ENCODE results near the gene SEMA6B.

Gene SEMA6B

GRCh38 chr19:4495471-4495870 lies 64.0 kb downstream of the SEMA6B start:
- Histone ChIP-seq H3K4me2 (ENCODE audit: low read length) (no peak overlapping the region), H2AFZ (ENCODE audit: insufficient read depth, low read length, poor library complexity) (no peak overlapping the region), H3K18ac (ENCODE audit: low read length) (no peak overlapping the region)

GRCh38 chr19:4494691-4495064 lies 64.8 kb downstream of the SEMA6B start:
- no peak overlapping the region for H3K27ac ChIP-seq (ENCODE audit: low read depth, low read length)
- no peak overlapping the region for H2BK120ac ChIP-seq (ENCODE audit: insufficient read depth, low read length, poor library complexity)
- no peak overlapping the region for H3K4me3 ChIP-seq (ENCODE audit: low read depth, low read length)
- peaks cover 76 to 85% of the 10 kb centered on the region in 2 experiments for H3K36me3 ChIP-seq (ENCODE audit: control insufficient read depth in 1 of 2, insufficient read depth in 2 of 2, low read length in 2 of 2)
- no peaks in the 10 kb centered on the region for H3K79me1 ChIP-seq (ENCODE audit: low read length)
- no peak overlapping the region for H3K23ac ChIP-seq (ENCODE audit: low read length)
- no peaks in the 10 kb centered on the region for H3K27me3 ChIP-seq (ENCODE audit: insufficient read depth, low read length)
- no peak overlapping the region for H3K9ac ChIP-seq (ENCODE audit: low read length)
- H4K91ac ChIP-seq (ENCODE audit: low read depth, low read length), result no peak overlapping the region
- H2BK5ac ChIP-seq (ENCODE audit: low read depth, low read length, poor library complexity), result no peak overlapping the region
- H3K18ac ChIP-seq (ENCODE audit: low read length), result no peak overlapping the region
- no CpG with 5 or more reads among the region's 8 CpGs for WGBS (ENCODE audit: extremely low coverage, insufficient coverage, insufficient read length)
- H2AFZ ChIP-seq (ENCODE audit: insufficient read depth, low read length, poor library complexity), result no peak overlapping the region
- DNase-seq, result no peak
- H3K9me3 ChIP-seq (ENCODE audit: insufficient read depth, low read depth, low read length), result peaks cover 10% of the 10 kb centered on the region
- H2AK5ac ChIP-seq (ENCODE audit: low read length), result no peak overlapping the region
- no peak overlapping the region for H4K12ac ChIP-seq (ENCODE audit: low read depth, low read length)
- no peaks in the 10 kb centered on the region for H3K4me1 ChIP-seq (ENCODE audit: control insufficient read depth in 1 of 2, insufficient read depth in 2 of 2, low read length in 2 of 2)
- H3K4me2 ChIP-seq (ENCODE audit: low read length), result no peak overlapping the region
- no peak overlapping the region for H3K14ac ChIP-seq (ENCODE audit: low read length)
- H3K4ac ChIP-seq (ENCODE audit: low read depth, low read length), result no peak overlapping the region
- no peak overlapping the region for H4K8ac ChIP-seq (ENCODE audit: low read depth, low read length)
- no peak overlapping the region for H2BK12ac ChIP-seq (ENCODE audit: low read length)
- H3K79me2 ChIP-seq (ENCODE audit: control insufficient read depth, insufficient read depth, low read length, poor library complexity), result no peaks in the 10 kb centered on the region

More at GRCh38 chr19:4495471-4495870, 64.0 kb downstream of the SEMA6B start:
- no peaks in the 10 kb centered on the region for H3K79me1 ChIP-seq (ENCODE audit: low read length)
- H3K14ac ChIP-seq (ENCODE audit: low read length), result no peak overlapping the region
- H3K4me3 ChIP-seq (ENCODE audit: low read depth, low read length), result no peak overlapping the region
- H3K27me3 ChIP-seq (ENCODE audit: insufficient read depth, low read length), result no peaks in the 10 kb centered on the region
- no peak overlapping the region for H3K9ac ChIP-seq (ENCODE audit: low read length)
- H2BK12ac ChIP-seq (ENCODE audit: low read length), result no peak overlapping the region
- H2BK5ac ChIP-seq (ENCODE audit: low read depth, low read length, poor library complexity), result no peak overlapping the region
- peaks cover 74 to 87% of the 10 kb centered on the region in 2 experiments for H3K36me3 ChIP-seq (ENCODE audit: control insufficient read depth in 1 of 2, insufficient read depth in 2 of 2, low read length in 2 of 2)
- no peaks in the 10 kb centered on the region for H3K4me1 ChIP-seq (ENCODE audit: control insufficient read depth in 1 of 2, insufficient read depth in 2 of 2, low read length in 2 of 2)
- H3K23ac ChIP-seq (ENCODE audit: low read length), result no peak overlapping the region
- H4K12ac ChIP-seq (ENCODE audit: low read depth, low read length), result no peak overlapping the region
- H3K79me2 ChIP-seq (ENCODE audit: control insufficient read depth, insufficient read depth, low read length, poor library complexity), result no peaks in the 10 kb centered on the region
- no CpG with 5 or more reads among the region's 12 CpGs for WGBS (ENCODE audit: extremely low coverage, insufficient coverage, insufficient read length)
- no peak overlapping the region for H2AK5ac ChIP-seq (ENCODE audit: low read length)
- peaks cover 10% of the 10 kb centered on the region for H3K9me3 ChIP-seq (ENCODE audit: insufficient read depth, low read depth, low read length)
- DNase-seq, result peak in 1 of 2 donors; percentile 19
- H3K27ac ChIP-seq (ENCODE audit: low read depth, low read length), result no peak overlapping the region
- no peak overlapping the region for H4K8ac ChIP-seq (ENCODE audit: low read depth, low read length)
- no peak overlapping the region for H2BK120ac ChIP-seq (ENCODE audit: insufficient read depth, low read length, poor library complexity)
- H4K91ac ChIP-seq (ENCODE audit: low read depth, low read length), result no peak overlapping the region
- no peak overlapping the region for H3K4ac ChIP-seq (ENCODE audit: low read depth, low read length)

GRCh38 chr19:4493929-4494690 lies 65.4 kb downstream of the SEMA6B start:
- H3K27me3 ChIP-seq (ENCODE audit: insufficient read depth, low read length), result no peaks in the 10 kb centered on the region
- H3K4me3 ChIP-seq (ENCODE audit: low read depth, low read length), result no peak overlapping the region
- no peak overlapping the region for H3K23ac ChIP-seq (ENCODE audit: low read length)
- H3K36me3 ChIP-seq (ENCODE audit: control insufficient read depth in 1 of 2, insufficient read depth in 2 of 2, low read length in 2 of 2), result peaks cover 77 to 82% of the 10 kb centered on the region in 2 experiments
- H4K12ac ChIP-seq (ENCODE audit: low read depth, low read length), result no peak overlapping the region
- H3K4me2 ChIP-seq (ENCODE audit: low read length), result no peak overlapping the region
- H2BK120ac ChIP-seq (ENCODE audit: insufficient read depth, low read length, poor library complexity), result no peak overlapping the region
- H2BK12ac ChIP-seq (ENCODE audit: low read length), result no peak overlapping the region
- no CpG with 5 or more reads among the region's 61 CpGs for whole genome bisulfite sequencing (ENCODE audit: extremely low coverage, insufficient coverage, insufficient read length)
- H4K8ac ChIP-seq (ENCODE audit: low read depth, low read length), result no peak overlapping the region
- DNase-seq, result no peak
- H3K27ac ChIP-seq (ENCODE audit: low read depth, low read length), result no peak overlapping the region
- no peak overlapping the region for H3K4ac ChIP-seq (ENCODE audit: low read depth, low read length)
- H3K14ac ChIP-seq (ENCODE audit: low read length), result no peak overlapping the region
- H3K18ac ChIP-seq (ENCODE audit: low read length), result no peak overlapping the region
- no peaks in the 10 kb centered on the region for H3K79me2 ChIP-seq (ENCODE audit: control insufficient read depth, insufficient read depth, low read length, poor library complexity)
- no peak overlapping the region for H2AK5ac ChIP-seq (ENCODE audit: low read length)
- H2BK5ac ChIP-seq (ENCODE audit: low read depth, low read length, poor library complexity), result no peak overlapping the region
- no peak overlapping the region for H2AFZ ChIP-seq (ENCODE audit: insufficient read depth, low read length, poor library complexity)
- H3K79me1 ChIP-seq (ENCODE audit: low read length), result no peaks in the 10 kb centered on the region
- peaks cover 10% of the 10 kb centered on the region for H3K9me3 ChIP-seq (ENCODE audit: insufficient read depth, low read depth, low read length)
- no peaks in the 10 kb centered on the region for H3K4me1 ChIP-seq (ENCODE audit: control insufficient read depth in 1 of 2, insufficient read depth in 2 of 2, low read length in 2 of 2)
- no peak overlapping the region for H4K91ac ChIP-seq (ENCODE audit: low read depth, low read length)
- no peak overlapping the region for H3K9ac ChIP-seq (ENCODE audit: low read length)

GRCh38 chr19:4493104-4493928 lies 66.2 kb downstream of the SEMA6B start:
- no peak overlapping the region for H4K91ac ChIP-seq (ENCODE audit: low read depth, low read length)
- WGBS (ENCODE audit: extremely low coverage, insufficient coverage, insufficient read length), result no CpG with 5 or more reads among the region's 41 CpGs

More at GRCh38 chr19:4493104-4493928, 66.2 kb downstream of the SEMA6B start:
- Histone ChIP-seq H3K4me1 (ENCODE audit: control insufficient read depth in 1 of 2, insufficient read depth in 2 of 2, low read length in 2 of 2) (no peaks in the 10 kb centered on the region), H2AK5ac (ENCODE audit: low read length) (no peak overlapping the region), H2AFZ (ENCODE audit: insufficient read depth, low read length, poor library complexity) (no peak overlapping the region), H2BK120ac (ENCODE audit: insufficient read depth, low read length, poor library complexity) (no peak overlapping the region), H3K27ac (ENCODE audit: low read depth, low read length) (no peak overlapping the region), H3K9ac (ENCODE audit: low read length) (no peak overlapping the region), H3K18ac (ENCODE audit: low read length) (no peak overlapping the region), H3K36me3 (ENCODE audit: control insufficient read depth in 1 of 2, insufficient read depth in 2 of 2, low read length in 2 of 2) (peaks cover 77 to 80% of the 10 kb centered on the region in 2 experiments), H3K23ac (ENCODE audit: low read length) (no peak overlapping the region), H3K14ac (ENCODE audit: low read length) (no peak overlapping the region), H3K4me3 (ENCODE audit: low read depth, low read length) (peak overlapping the region; percentile 31), H3K4ac (ENCODE audit: low read depth, low read length) (no peak overlapping the region), H2BK12ac (ENCODE audit: low read length) (no peak overlapping the region), H3K9me3 (ENCODE audit: insufficient read depth, low read depth, low read length) (peaks cover 10% of the 10 kb centered on the region), H3K79me1 (ENCODE audit: low read length) (no peaks in the 10 kb centered on the region), H3K27me3 (ENCODE audit: insufficient read depth, low read length) (no peaks in the 10 kb centered on the region), H4K12ac (ENCODE audit: low read depth, low read length) (no peak overlapping the region), H3K79me2 (ENCODE audit: control insufficient read depth, insufficient read depth, low read length, poor library complexity) (no peaks in the 10 kb centered on the region), H2BK5ac (ENCODE audit: low read depth, low read length, poor library complexity) (no peak overlapping the region), H4K8ac (ENCODE audit: low read depth, low read length) (no peak overlapping the region), H3K4me2 (ENCODE audit: low read length) (no peak overlapping the region)
- DNase-seq, result no peak
